ENCODE measurements around the gene CBR1. TPM values are rescaled to one million over a fixed set of nuclear protein-coding genes. Genes with fewer than 3 reads are reported as not detected.
A peak's percentile ranks its signal among the peaks of the same experiment; 100 is the strongest.

The CBR1 gene
- total and polyA plus RNA-seq, 2 of the 13 experiments (the other 11 are each of a cell fraction or from before 2014, with no cell fraction given), result 33.7 to 38.7 TPM

- TF ChIP-seq, protein P1, sequence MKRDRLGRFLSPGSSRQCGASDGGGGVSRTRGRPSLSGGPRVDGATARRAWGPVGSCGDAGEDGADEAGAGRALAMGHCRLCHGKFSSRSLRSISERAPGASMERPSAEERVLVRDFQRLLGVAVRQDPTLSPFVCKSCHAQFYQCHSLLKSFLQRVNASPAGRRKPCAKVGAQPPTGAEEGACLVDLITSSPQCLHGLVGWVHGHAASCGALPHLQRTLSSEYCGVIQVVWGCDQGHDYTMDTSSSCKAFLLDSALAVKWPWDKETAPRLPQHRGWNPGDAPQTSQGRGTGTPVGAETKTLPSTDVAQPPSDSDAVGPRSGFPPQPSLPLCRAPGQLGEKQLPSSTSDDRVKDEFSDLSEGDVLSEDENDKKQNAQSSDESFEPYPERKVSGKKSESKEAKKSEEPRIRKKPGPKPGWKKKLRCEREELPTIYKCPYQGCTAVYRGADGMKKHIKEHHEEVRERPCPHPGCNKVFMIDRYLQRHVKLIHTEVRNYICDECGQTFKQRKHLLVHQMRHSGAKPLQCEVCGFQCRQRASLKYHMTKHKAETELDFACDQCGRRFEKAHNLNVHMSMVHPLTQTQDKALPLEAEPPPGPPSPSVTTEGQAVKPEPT (CRISPR knock-in tag; IDR thresholded peaks at IDR 0.05; ENCODE audit: low read depth), result no peak
- TF ChIP-seq HNRNPH1 (optimal IDR thresholded peaks at IDR 0.05; ENCODE audit: low read depth, low read length) (no peak), TARDBP (CRISPR knock-in tag; IDR thresholded peaks at IDR 0.05) (no peak), CBX1 (IDR thresholded peaks at IDR 0.05; ENCODE audit: low read depth) (no peak), POLR2AphosphoS5 (IDR thresholded peaks at IDR 0.05; ENCODE audit: low read depth, low read length) (peak; percentile 24; the same call in 1 of the 2 replicates), ZFP91 (CRISPR knock-in tag; IDR thresholded peaks at IDR 0.05; ENCODE audit: borderline replicate concordance) (no peak), NFYC (CRISPR knock-in tag; IDR thresholded peaks at IDR 0.05) (no peak), ATM (IDR thresholded peaks at IDR 0.05; ENCODE audit: borderline replicate concordance) (no peak), ZC3H13 (CRISPR knock-in tag; IDR thresholded peaks at IDR 0.05) (no peak), ZNF775 (CRISPR knock-in tag; IDR thresholded peaks at IDR 0.05; ENCODE audit: borderline replicate concordance) (no peak), HOXA7 (CRISPR knock-in tag; IDR thresholded peaks at IDR 0.05) (no peak), TMF1 (CRISPR knock-in tag; IDR thresholded peaks at IDR 0.05; ENCODE audit: low read depth) (no peak), GATAD1 (CRISPR knock-in tag; IDR thresholded peaks at IDR 0.05) (peak; percentile 44; the same call in 1 of the 2 replicates), SNAPC2 (CRISPR knock-in tag; IDR thresholded peaks at IDR 0.05) (no peak), FOXK2 (IDR thresholded peaks at IDR 0.05) (0 out of 2 replicates have a peak, but pooled peaks have one; percentile 51), ESRRA (CRISPR knock-in tag; IDR thresholded peaks at IDR 0.05; ENCODE audit: low read depth) (no peak), ZNF501 (CRISPR knock-in tag; IDR thresholded peaks at IDR 0.05) (peak; percentile 65; the same call in 1 of the 2 replicates), ZKSCAN8 (CRISPR knock-in tag; IDR thresholded peaks at IDR 0.05; ENCODE audit: borderline replicate concordance) (no peak), ZNF225 (CRISPR knock-in tag; IDR thresholded peaks at IDR 0.05) (no peak), ZNF136 (CRISPR knock-in tag; IDR thresholded peaks at IDR 0.05; ENCODE audit: low read depth) (no peak), XBP1 (CRISPR knock-in tag; IDR thresholded peaks at IDR 0.05) (no peak)
- TF ChIP-seq, protein P2, sequence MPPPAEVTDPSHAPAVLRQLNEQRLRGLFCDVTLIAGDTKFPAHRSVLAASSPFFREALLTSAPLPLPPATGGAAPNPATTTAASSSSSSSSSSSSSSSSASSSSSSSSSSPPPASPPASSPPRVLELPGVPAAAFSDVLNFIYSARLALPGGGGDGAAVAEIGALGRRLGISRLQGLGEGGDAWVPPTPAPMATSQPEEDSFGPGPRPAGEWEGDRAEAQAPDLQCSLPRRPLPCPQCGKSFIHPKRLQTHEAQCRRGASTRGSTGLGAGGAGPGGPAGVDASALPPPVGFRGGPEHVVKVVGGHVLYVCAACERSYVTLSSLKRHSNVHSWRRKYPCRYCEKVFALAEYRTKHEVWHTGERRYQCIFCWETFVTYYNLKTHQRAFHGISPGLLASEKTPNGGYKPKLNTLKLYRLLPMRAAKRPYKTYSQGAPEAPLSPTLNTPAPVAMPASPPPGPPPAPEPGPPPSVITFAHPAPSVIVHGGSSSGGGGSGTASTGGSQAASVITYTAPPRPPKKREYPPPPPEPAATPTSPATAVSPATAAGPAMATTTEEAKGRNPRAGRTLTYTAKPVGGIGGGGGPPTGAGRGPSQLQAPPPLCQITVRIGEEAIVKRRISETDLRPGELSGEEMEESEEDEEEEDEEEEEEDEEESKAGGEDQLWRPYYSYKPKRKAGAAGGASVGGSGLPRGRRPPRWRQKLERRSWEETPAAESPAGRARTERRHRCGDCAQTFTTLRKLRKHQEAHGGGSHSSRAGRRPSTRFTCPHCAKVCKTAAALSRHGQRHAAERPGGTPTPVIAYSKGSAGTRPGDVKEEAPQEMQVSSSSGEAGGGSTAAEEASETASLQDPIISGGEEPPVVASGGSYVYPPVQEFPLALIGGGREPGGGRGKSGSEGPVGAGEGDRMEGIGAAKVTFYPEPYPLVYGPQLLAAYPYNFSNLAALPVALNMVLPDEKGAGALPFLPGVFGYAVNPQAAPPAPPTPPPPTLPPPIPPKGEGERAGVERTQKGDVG (CRISPR knock-in tag; IDR thresholded peaks at IDR 0.05; ENCODE audit: borderline replicate concordance), result no peak
- TF ChIP-seq, protein P3, sequence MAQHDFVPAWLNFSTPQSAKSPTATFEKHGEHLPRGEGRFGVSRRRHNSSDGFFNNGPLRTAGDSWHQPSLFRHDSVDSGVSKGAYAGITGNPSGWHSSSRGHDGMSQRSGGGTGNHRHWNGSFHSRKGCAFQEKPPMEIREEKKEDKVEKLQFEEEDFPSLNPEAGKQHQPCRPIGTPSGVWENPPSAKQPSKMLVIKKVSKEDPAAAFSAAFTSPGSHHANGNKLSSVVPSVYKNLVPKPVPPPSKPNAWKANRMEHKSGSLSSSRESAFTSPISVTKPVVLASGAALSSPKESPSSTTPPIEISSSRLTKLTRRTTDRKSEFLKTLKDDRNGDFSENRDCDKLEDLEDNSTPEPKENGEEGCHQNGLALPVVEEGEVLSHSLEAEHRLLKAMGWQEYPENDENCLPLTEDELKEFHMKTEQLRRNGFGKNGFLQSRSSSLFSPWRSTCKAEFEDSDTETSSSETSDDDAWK (CRISPR knock-in tag; IDR thresholded peaks at IDR 0.05), result no peak
Observed at GRCh38 chr21:36113647-36114428, 44.0 kb downstream of the CBR1 start (continued).
